ENCODE data around the gene CCDC7. TPM values are rescaled to one million over a fixed set of nuclear protein-coding genes. Genes with fewer than 3 reads are reported as not detected.
A peak's percentile ranks its signal among the peaks of the same experiment; 100 is the strongest.
"Not testable (repeated sequence)": the region's sequence is repeated elsewhere in the genome, so short reads cannot be mapped to it uniquely, and the experiment has no call there.

CCDC7 gene
- total and polyA plus RNA-seq, 5 experiments from 2014 or later = 8.9 to 94.5 (median 26.0) TPM

DNA sequence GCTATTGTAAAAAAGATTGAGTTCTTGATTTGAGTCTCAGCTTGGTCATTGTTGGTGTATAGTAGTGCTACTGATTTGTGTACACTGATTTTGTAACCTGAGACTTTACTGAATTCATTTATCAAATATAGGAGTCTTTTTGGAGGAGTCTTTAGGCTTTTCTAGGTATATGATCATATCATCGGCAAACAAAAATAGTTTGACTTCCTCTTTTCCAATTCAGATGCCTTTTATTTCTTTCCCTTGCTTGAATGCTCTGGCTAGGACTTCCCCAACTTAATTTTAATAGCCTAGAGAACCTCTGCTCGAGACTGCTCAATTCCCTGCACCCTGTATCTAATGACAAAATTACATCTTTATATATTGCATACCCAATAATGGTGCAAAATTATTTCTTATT lies 154.4 kb downstream of the CCDC7 start:
- Mint-ChIP-seq H3K27me3 (no peaks in the 10 kb centered on the region), H3K4me1 (peaks cover 0 to 6% (median 0%) of the 10 kb centered on the region in 4 donors), H3K4me3 (no peak overlapping the region), H3K9me3 (peaks cover 16 to 62% (median 32%) of the 10 kb centered on the region in 9 donors), H3K27ac (no peak overlapping the region), H3K36me3 (peaks cover 60 to 88% (median 71%) of the 10 kb centered on the region in 3 donors)
- POLR2A ChIA-PET = no interaction called here
- no peak for ATAC-seq
- no peak for DNase-seq

DNA sequence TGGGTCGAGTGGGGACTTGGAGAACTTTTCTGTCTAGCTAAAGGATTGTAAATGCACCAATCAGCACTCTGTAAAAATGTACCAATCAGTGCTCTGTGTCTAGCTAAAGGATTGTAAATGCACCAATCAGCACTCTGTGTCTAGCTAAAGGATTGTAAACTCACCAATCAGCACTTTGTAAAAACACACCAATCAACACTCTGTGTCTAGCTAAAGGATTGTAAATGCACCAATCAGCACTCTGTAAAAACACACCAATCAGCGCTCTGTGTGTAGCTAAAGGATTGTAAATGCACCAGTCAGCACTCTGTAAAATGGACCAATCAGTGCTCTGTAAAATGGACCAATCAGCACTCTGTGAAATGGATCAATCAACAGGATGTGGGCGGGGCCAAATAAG lies 155.6 kb downstream of the CCDC7 start:
- Mint-ChIP-seq H3K36me3 (peaks cover 56 to 84% (median 62%) of the 10 kb centered on the region in 3 donors), H3K9me3 (peaks cover 10 to 55% (median 29%) of the 10 kb centered on the region in 9 donors), H3K27ac (peak overlapping the region in 1 of 10 donors; percentile 2)
- POLR2A ChIA-PET, H3K27me3 Mint-ChIP-seq, H3K4me1 Mint-ChIP-seq, DNase-seq, ATAC-seq, H3K4me3 Mint-ChIP-seq: not testable (repeated sequence)

- POLR2A ChIA-PET = no interaction called here
- no peak overlapping the region for H3K4me3 Mint-ChIP-seq
- H3K36me3 Mint-ChIP-seq = peaks cover 35 to 69% (median 44%) of the 10 kb centered on the region in 3 donors
- ATAC-seq = no peak
- H3K27ac Mint-ChIP-seq = no peak overlapping the region
- H3K9me3 Mint-ChIP-seq = peaks cover 0 to 33% (median 14%) of the 10 kb centered on the region in 9 donors
- no peaks in the 10 kb centered on the region for H3K27me3 Mint-ChIP-seq
- H3K4me1 Mint-ChIP-seq = peaks cover 0 to 6% (median under 1%) of the 10 kb centered on the region in 4 donors
- no peak for DNase-seq
These were observed 159.8 kb downstream of the CCDC7 start for GRCh38 chr10:32605787-32606186.

- not testable (repeated sequence) for H3K27me3 Mint-ChIP-seq, ATAC-seq, H3K27ac Mint-ChIP-seq, DNase-seq, H3K4me1 Mint-ChIP-seq, H3K4me3 Mint-ChIP-seq
- POLR2A ChIA-PET = interaction anchor here (0.6 to 0.7 kb wide), 2 partner anchors 157 to 181 kb away, joined by 3 to 6 read pairs; no protein-coding TSS in a partner anchor
- Mint-ChIP-seq H3K36me3 (peaks cover 37 to 72% (median 52%) of the 10 kb centered on the region in 3 donors), H3K9me3 (peaks cover 12 to 41% (median 28%) of the 10 kb centered on the region in 9 donors)
These were observed 164.6 kb downstream of the CCDC7 start for GRCh38 chr10:32610543-32610942.

DNA sequence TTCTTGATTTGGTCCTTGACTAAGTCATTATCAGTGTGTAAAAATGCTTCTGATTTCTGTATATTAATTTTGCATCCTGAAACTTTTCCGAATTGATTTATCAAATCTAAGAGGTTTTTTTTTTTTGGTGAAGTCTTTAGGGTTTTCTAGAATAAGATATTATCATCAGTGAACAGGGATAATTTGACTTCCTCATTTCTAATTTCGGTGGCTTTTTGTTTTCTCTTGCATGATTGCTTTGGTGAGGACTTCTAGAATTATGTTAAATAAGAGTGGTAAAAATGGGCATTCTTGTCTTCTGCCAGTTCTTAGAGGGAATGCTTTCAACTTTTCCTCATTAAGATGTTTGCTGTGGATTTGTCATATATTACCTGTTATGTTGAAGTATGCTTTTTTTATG lies 170.5 kb downstream of the CCDC7 start:
- Mint-ChIP-seq H3K27ac (peak overlapping the region in 1 of 10 donors; percentile 51), H3K9me3 (peaks cover 10 to 71% (median 48%) of the 10 kb centered on the region in 9 donors), H3K36me3 (peaks cover 53 to 79% (median 63%) of the 10 kb centered on the region in 3 donors), H3K27me3 (no peaks in the 10 kb centered on the region), H3K4me1 (peaks cover 0 to 8% (median 7%) of the 10 kb centered on the region in 4 donors), H3K4me3 (no peak overlapping the region)
- DNase-seq (no peak), ATAC-seq (no peak)
- POLR2A ChIA-PET = no interaction called here

- peaks cover 4 to 59% (median 39%) of the 10 kb centered on the region in 9 donors for H3K9me3 Mint-ChIP-seq
- peak overlapping the region in 1 of 10 donors; percentile 34 for H3K4me3 Mint-ChIP-seq
- H3K27me3 Mint-ChIP-seq = no peaks in the 10 kb centered on the region
- DNase-seq (no peak), ATAC-seq (no peak)
- POLR2A ChIA-PET = no interaction called here
- peak overlapping the region in 1 of 10 donors; percentile 39 for H3K27ac Mint-ChIP-seq
- H3K4me1 Mint-ChIP-seq = peaks cover 0 to 8% (median 7%) of the 10 kb centered on the region in 4 donors
- H3K36me3 Mint-ChIP-seq = peaks cover 42 to 70% (median 52%) of the 10 kb centered on the region in 3 donors
These were observed 172.5 kb downstream of the CCDC7 start for GRCh38 chr10:32618482-32618881.

DNA sequence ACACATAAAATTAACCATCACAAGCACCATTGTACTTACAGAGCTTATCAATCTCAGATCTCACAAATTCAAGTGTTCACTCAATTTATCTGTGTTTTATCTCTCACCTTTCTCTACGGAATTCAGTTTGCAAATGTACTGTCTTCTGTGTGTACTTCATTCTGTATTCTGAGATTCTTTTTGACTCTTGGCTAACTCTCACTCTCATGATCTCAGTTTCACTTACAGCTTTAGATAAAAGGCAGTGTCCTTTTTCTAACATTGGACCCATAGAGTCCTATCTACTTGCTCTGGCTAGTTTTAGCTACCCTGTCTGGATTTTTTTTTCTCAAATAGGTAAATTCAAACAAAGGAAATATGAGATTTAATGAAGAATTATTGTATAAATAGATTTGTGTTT lies 176.0 kb downstream of the CCDC7 start:
- H3K4me3 Mint-ChIP-seq = no peak overlapping the region
- POLR2A ChIA-PET = no interaction called here
- H3K4me1 Mint-ChIP-seq = peaks cover 0 to 6% (median 4%) of the 10 kb centered on the region in 4 donors
- DNase-seq (no peak), ATAC-seq (no peak)
- H3K9me3 Mint-ChIP-seq = peaks cover 2 to 31% (median 16%) of the 10 kb centered on the region in 9 donors
- H3K27me3 Mint-ChIP-seq = no peaks in the 10 kb centered on the region
- no peak overlapping the region for H3K27ac Mint-ChIP-seq
- H3K36me3 Mint-ChIP-seq = peaks cover 24 to 61% (median 41%) of the 10 kb centered on the region in 3 donors

DNA sequence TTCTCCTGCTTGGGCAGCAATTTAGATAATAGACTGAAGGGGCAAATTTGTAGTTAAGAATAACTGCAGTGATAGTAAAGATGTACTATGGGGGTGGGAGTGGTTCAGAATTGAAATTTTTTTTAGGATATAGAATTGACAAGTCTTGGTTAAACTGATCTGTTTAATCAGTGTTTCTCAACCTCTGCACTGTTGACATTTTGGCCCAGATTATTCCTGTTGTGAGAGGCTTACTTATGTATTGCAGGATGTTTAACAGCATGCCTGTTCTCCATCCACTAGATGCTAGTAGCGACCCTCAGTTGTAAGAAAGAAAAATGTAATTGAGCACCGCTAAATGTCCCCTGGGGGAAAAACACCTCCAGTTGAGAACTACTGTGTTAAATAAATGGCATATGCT lies 176.5 kb downstream of the CCDC7 start:
- Mint-ChIP-seq H3K27ac (no peak overlapping the region), H3K4me1 (peaks cover 0 to 6% (median 4%) of the 10 kb centered on the region in 4 donors), H3K27me3 (no peaks in the 10 kb centered on the region), H3K36me3 (peaks cover 23 to 63% (median 42%) of the 10 kb centered on the region in 3 donors), H3K9me3 (peaks cover 2 to 30% (median 15%) of the 10 kb centered on the region in 9 donors), H3K4me3 (no peak overlapping the region)
- no peak for ATAC-seq
- no peak for DNase-seq
- POLR2A ChIA-PET = no interaction called here

- no peak overlapping the region for H3K4me3 Mint-ChIP-seq
- ATAC-seq (no peak), DNase-seq (no peak)
- no peaks in the 10 kb centered on the region for H3K27me3 Mint-ChIP-seq
- H3K9me3 Mint-ChIP-seq = peaks cover 0 to 8% (median 3%) of the 10 kb centered on the region in 9 donors
- H3K36me3 Mint-ChIP-seq = peaks cover 17 to 42% (median 35%) of the 10 kb centered on the region in 3 donors
- H3K27ac Mint-ChIP-seq = no peak overlapping the region
- peaks cover 0 to 5% (median 0%) of the 10 kb centered on the region in 4 donors for H3K4me1 Mint-ChIP-seq
- POLR2A ChIA-PET = no interaction called here
These were observed 181.2 kb downstream of the CCDC7 start for GRCh38 chr10:32627183-32627582.

- ATAC-seq (no peak), DNase-seq (no peak)
- Mint-ChIP-seq H3K36me3 (peaks cover 11 to 32% (median 28%) of the 10 kb centered on the region in 3 donors), H3K4me1 (peaks cover 0 to 7% (median 1%) of the 10 kb centered on the region in 4 donors), H3K27me3 (no peaks in the 10 kb centered on the region), H3K4me3 (no peak overlapping the region), H3K27ac (no peak overlapping the region), H3K9me3 (peaks cover 0 to 8% (median 3%) of the 10 kb centered on the region in 9 donors)
- POLR2A ChIA-PET = no interaction called here
These were observed 184.0 kb downstream of the CCDC7 start for GRCh38 chr10:32629910-32630309.

- no peak for ATAC-seq
- H3K9me3 Mint-ChIP-seq = peaks cover 5 to 32% (median 7%) of the 10 kb centered on the region in 9 donors
- POLR2A ChIA-PET = no interaction called here
- H3K4me1 Mint-ChIP-seq = peaks cover 11 to 19% (median 13%) of the 10 kb centered on the region in 4 donors
- peaks cover 36 to 66% (median 41%) of the 10 kb centered on the region in 3 donors for H3K36me3 Mint-ChIP-seq
- no peak for DNase-seq
- H3K27ac Mint-ChIP-seq = no peak overlapping the region
- no peak overlapping the region for H3K4me3 Mint-ChIP-seq
- no peaks in the 10 kb centered on the region for H3K27me3 Mint-ChIP-seq
These were observed 200.6 kb downstream of the CCDC7 start for GRCh38 chr10:32646535-32646934.

DNA sequence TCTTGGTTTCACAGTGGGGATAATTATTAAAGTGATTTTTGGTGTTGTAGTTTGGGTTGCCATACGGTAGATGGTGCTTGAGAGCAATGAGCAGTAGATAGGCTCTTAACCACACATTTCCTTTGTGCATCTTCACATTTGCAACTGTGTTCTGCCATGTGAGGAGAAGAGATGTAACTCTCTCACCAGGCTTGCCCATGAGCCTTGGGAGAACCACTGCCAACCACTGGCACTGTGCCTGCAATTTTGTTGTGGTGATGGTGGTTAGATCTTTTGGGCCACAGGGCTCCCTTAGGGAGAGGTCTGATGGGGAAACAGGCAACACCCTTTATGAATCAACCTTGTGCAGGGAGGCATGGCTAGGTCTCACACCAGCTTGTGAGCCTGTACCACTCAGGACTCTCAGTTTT lies 204.3 kb downstream of the CCDC7 start:
- Mint-ChIP-seq H3K9me3 (peaks cover 13 to 69% (median 35%) of the 10 kb centered on the region in 9 donors), H3K27ac (peak overlapping the region in 6 of 10 donors; percentile 2 to 79 (median 26)), H3K4me1 (peaks cover 11 to 19% (median 13%) of the 10 kb centered on the region in 4 donors), H3K36me3 (peaks cover 36 to 77% (median 65%) of the 10 kb centered on the region in 3 donors), H3K27me3 (no peaks in the 10 kb centered on the region), H3K4me3 (no peak overlapping the region)
- ATAC-seq = peak; percentile 33 to 44
- DNase-seq = peak in 4 of 10 donors; percentile 0 to 22 (median 12)
- POLR2A ChIA-PET = no interaction called here

GRCh38 chr10:32657430-32657829 lies 211.5 kb downstream of the CCDC7 start:
- H3K4me1 Mint-ChIP-seq, POLR2A ChIA-PET: not testable (repeated sequence)

More at GRCh38 chr10:32657430-32657829, 211.5 kb downstream of the CCDC7 start:
- peaks cover 50 to 72% (median 55%) of the 10 kb centered on the region in 3 donors for H3K36me3 Mint-ChIP-seq
- not testable (repeated sequence) for DNase-seq, H3K4me3 Mint-ChIP-seq, H3K27ac Mint-ChIP-seq, H3K27me3 Mint-ChIP-seq, ATAC-seq
- H3K9me3 Mint-ChIP-seq = peaks cover 19 to 82% (median 44%) of the 10 kb centered on the region in 9 donors
